K562 (cell line): ENCODE results near the gene C1orf105. TPM values are rescaled to one million over a fixed set of nuclear protein-coding genes. Genes with fewer than 3 reads are reported as not detected.

ENCODE experiments used
- ATAC-seq: fragments of 200-7000 bp; cut with Tn5 transposase; 3 replicates; pipeline ENCODE4 v1.9.1; 2020; ENCODE audit warnings: moderate library complexity
- BruUV-seq: library from RNA; stranded (reverse); fragments of 400-500 nt; replicated peaks from 2 replicates; lab custom pipeline; 2021; lab: Mats Ljungman, UMichigan
- CTCF ChIA-PET: fragments of 300-600 bp; formaldehyde crosslinking; extraction: SDS; loops from one replicate; lab custom pipeline; 2021; ENCODE audit warnings: low intra/inter-chr PET ratio; lab: Yijun Ruan, JAX
- POLR2A ChIA-PET: fragments of 300-600, 350-650 bp; sonication (Branson Sonifier 250); formaldehyde crosslinking; extraction: SDS; loops from one replicate; lab custom pipeline; 2021; ENCODE audit warnings: antibody characterized with exemption, inconsistent platforms; lab: Yijun Ruan, JAX
- DNase-seq, 4 experiments: peaks; one replicate each; pipeline versions ENCODE4 v3.0.0 to v3.0.0-alpha.2; 2011 to 2018; ENCODE audit warnings: low spot score in 3 of 4, mixed read lengths in 3 of 4; ENCODE audit errors: extremely low read depth in 1 of 4
- FAIRE-seq: peaks from 2 replicates; lab custom pipeline; 2011; peaks lifted over from hg19 to GRCh38; lab: Jason Lieb, UNC
- H2AFZ ChIP-seq: 2 replicates; pipeline ENCODE4 v1.6.0; 2011; ENCODE audit warnings: low read depth, low read length, control low read depth, inconsistent platforms
- H3K27ac ChIP-seq: fragments of 200-600 bp; 3 replicates; pipeline ENCODE4 v1.8.0; 2011; ENCODE audit warnings: low read depth, mild to moderate bottlenecking, control low read depth, inconsistent platforms, low read length, moderate library complexity, mixed read lengths; ENCODE audit errors: extremely low read depth
- H3K27me3 ChIP-seq, 2 experiments: fragments of 300-600 bp in 1 of 2; 2 replicates in 1 of 2; 3 replicates in 1 of 2; pipeline versions ENCODE4 v1.6.0 to v1.8.0; 2011; ENCODE audit warnings: inconsistent platforms in 2 of 2, low read length in 2 of 2, mild to moderate bottlenecking in 1 of 2, mixed read lengths in 1 of 2, moderate library complexity in 1 of 2; ENCODE audit not compliant: control insufficient read depth in 2 of 2, insufficient read depth in 2 of 2
- H3K36me3 ChIP-seq: fragments of 300-600 bp; 3 replicates; pipeline ENCODE4 v1.8.0; 2011; ENCODE audit warnings: mild to moderate bottlenecking, low read length, inconsistent platforms; ENCODE audit not compliant: control insufficient read depth, insufficient read depth
- H3K4me1 ChIP-seq, 2 experiments: fragments of 200-600 bp in 1 of 2; replicated peaks in 1 of 2; 2 replicates in 1 of 2; 3 replicates in 1 of 2; pipeline versions ENCODE4 v1.5.1 to v1.8.0; 2011; ENCODE audit warnings: inconsistent platforms in 2 of 2, low read length in 2 of 2, mild to moderate bottlenecking in 1 of 2, mixed read lengths in 1 of 2, moderate library complexity in 1 of 2; ENCODE audit not compliant: control insufficient read depth in 2 of 2, insufficient read depth in 2 of 2
- H3K4me2 ChIP-seq: 2 replicates; pipeline ENCODE4 v1.6.1; 2011; ENCODE audit warnings: low read length, control low read depth, inconsistent platforms, mixed read lengths; ENCODE audit not compliant: insufficient read depth
- H3K4me3 ChIP-seq: fragments of 200-600 bp; sonication (generic), shearing (Covaris generic); 2 replicates; pipeline ENCODE4 v1.5.1; 2016; ENCODE audit warnings: control low read depth, inconsistent platforms
- H3K79me2 ChIP-seq: fragments of 200-600 bp; 3 replicates; pipeline ENCODE4 v1.8.0; 2011; ENCODE audit warnings: low read length, inconsistent platforms; ENCODE audit not compliant: control insufficient read depth, insufficient read depth
- H3K9ac ChIP-seq, 2 experiments: 2 replicates each; pipeline versions ENCODE4 v1.6.0 to v1.6.1; 2011; ENCODE audit warnings: low read depth in 2 of 2, low read length in 2 of 2, control low read depth in 1 of 2, inconsistent platforms in 1 of 2, mild to moderate bottlenecking in 1 of 2, mixed read lengths in 1 of 2; ENCODE audit not compliant: insufficient read depth in 1 of 2
- H3K9me1 ChIP-seq: one replicate; pipeline ENCODE4 v1.6.0; 2011; ENCODE audit warnings: inconsistent platforms, mild to moderate bottlenecking, low read length, moderate library complexity; ENCODE audit not compliant: control insufficient read depth, insufficient read depth
- H3K9me3 ChIP-seq: replicated peaks from 2 replicates; pipeline ENCODE4 v1.5.1; 2011; ENCODE audit warnings: low read depth, low read length, inconsistent platforms; ENCODE audit not compliant: control insufficient read depth, insufficient read depth
- H4K20me1 ChIP-seq: replicated peaks from 2 replicates; pipeline ENCODE4 v1.6.1; 2011; ENCODE audit warnings: low read length, inconsistent platforms, mixed read lengths; ENCODE audit not compliant: control insufficient read depth, insufficient read depth
- CEBPG ChIP-seq, 3 experiments: fragments of 200-800 bp in 1 of 3; sonication (Bioruptor generic) in 1 of 3; sonication (generic) in 1 of 3; formaldehyde crosslinking in 1 of 3; IDR thresholded peaks in 2 of 3; conservative IDR thresholded peaks in 1 of 3; 2 replicates each; pipeline versions ENCODE4 v1.6.1 to v1.8.0; 2016 to 2022; ENCODE audit warnings: missing compliant biosample characterization in 2 of 3, missing genetic modification characterization in 2 of 3, mild to moderate bottlenecking in 1 of 3, missing genetic modification reagents in 1 of 3
- CXXC5 ChIP-seq: fragments of 250-450 bp; sonication (Bioruptor Pico); IDR thresholded peaks from 2 replicates; pipeline ENCODE4 v1.8.0; 2022; ENCODE audit warnings: inconsistent platforms, mild to moderate bottlenecking, moderate library complexity
- ELF4 ChIP-seq: fragments of 450-650 bp; formaldehyde crosslinking; IDR thresholded peaks from 2 replicates; pipeline ENCODE4 v1.4.0; 2022; ENCODE audit warnings: missing genetic modification characterization
- FOXJ2 ChIP-seq: fragments of 200-800 bp; sonication (Bioruptor generic); IDR thresholded peaks from 2 replicates; pipeline ENCODE4 v1.6.1; 2016; ENCODE audit warnings: missing genetic modification characterization, missing compliant biosample characterization
- FOXP1 ChIP-seq: sonication (generic); formaldehyde crosslinking; IDR thresholded peaks from 2 replicates; pipeline ENCODE4 v1.8.0; 2022; ENCODE audit warnings: mild to moderate bottlenecking, missing genetic modification reagents
- HMGN3 ChIP-seq: IDR thresholded peaks from 2 replicates; pipeline ENCODE4 v1.6.1; 2011; ENCODE audit warnings: borderline replicate concordance, low read depth, mild to moderate bottlenecking, mixed read lengths, low read length; ENCODE audit not compliant: insufficient read length; ENCODE audit errors: extremely low read depth
- JUND ChIP-seq, 2 experiments: IDR thresholded peaks; 2 replicates in 1 of 2; 3 replicates in 1 of 2; pipeline ENCODE4 v1.6.1; 2011; ENCODE audit warnings: borderline replicate concordance in 2 of 2, low read depth in 2 of 2, low read length in 2 of 2, improper control_type of control experiment in 1 of 2, missing biosample characterization in 1 of 2, missing genetic modification characterization in 1 of 2, missing genetic modification reagents in 1 of 2
- RCOR1 ChIP-seq, 2 experiments: IDR thresholded peaks; 2 replicates each; pipeline ENCODE4 v1.6.1; 2012; ENCODE audit warnings: low read depth in 2 of 2, low read length in 2 of 2, borderline replicate concordance in 1 of 2, improper control_type of control experiment in 1 of 2
- STAT5A ChIP-seq: IDR thresholded peaks from 2 replicates; pipeline ENCODE4 v1.6.1; 2012; ENCODE audit warnings: low read length, inconsistent platforms, borderline replicate concordance
- ZNF134 ChIP-seq: fragments of 250-450 bp; sonication (Bioruptor Pico); conservative IDR thresholded peaks from 2 replicates; pipeline ENCODE4 v1.4.0; 2020
- WGBS: fragments of 100-300 bp; shearing (Covaris generic); methylation state at CpG from one replicate; pipeline ENCODE4 v1.1.6; 2016; ENCODE audit warnings: low coverage, mixed read lengths; ENCODE audit not compliant: insufficient coverage; ENCODE audit errors: missing lambda C conversion rate; 5-methylcytosine and 5-hydroxymethylcytosine counted together
- in situ Hi-C: fragments of 300-500 bp; cut with MboI; formaldehyde crosslinking; loops from 4 replicates; pipeline ENCODE4 v1.15.0; 2018; ENCODE audit warnings: inconsistent platforms, mixed read lengths
- intact Hi-C: fragments of 100-400 bp; cut with micrococcal nuclease; formaldehyde crosslinking; loops from 2 replicates; pipeline ENCODE4 v1.14.2; 2022
- polyA plus RNA-seq, 8 experiments: library from polyadenylated mRNA; depleted of rRNA in 4 of 8; stranded (reverse) in 5 of 8; unstranded in 3 of 8; fragments of >200 nt; fragmentation: Nextera tagmentation in 2 of 8; fragmentation: Illumina TruSeq in 1 of 8; extraction: Ambion mirVana in 2 of 8; extraction: Trizol in 1 of 8; gene quantifications; 2 replicates each; pipeline versions ENCODE4 v1.2.1 to v1.2.3, GENCODE V29; 2011 to 2014; ENCODE audit warnings: inconsistent platforms in 1 of 8, missing spikeins in 1 of 8
- total RNA-seq, 7 experiments: library from RNA; depleted of rRNA in 6 of 7; stranded (reverse); fragments of >200 nt in 6 of 7; fragmentation: Illumina TruSeq in 2 of 7; extraction: Trizol in 2 of 7; gene quantifications; 2 replicates each; pipeline versions ENCODE4 v1.2.1 to v1.2.3, GENCODE V29; 2011 to 2021; ENCODE audit warnings: low replicate concordance in 1 of 7
- TF ChIP-seq, protein P1 (sequence below): sonication (generic); formaldehyde crosslinking; IDR thresholded peaks from 2 replicates; pipeline ENCODE4 v1.4.0; 2020; ENCODE audit warnings: mild to moderate bottlenecking, missing genetic modification reagents
- TF ChIP-seq, protein P2 (sequence below): IDR thresholded peaks from 2 replicates; pipeline ENCODE4 v1.6.1; 2012; ENCODE audit warnings: low read depth, low read length, improper control_type of control experiment, borderline replicate concordance

The C1orf105 gene
- total and polyA plus RNA-seq, 9 of the 15 experiments (the other 6 are each of a cell fraction or from before 2014, with no cell fraction given), result 0.08 TPM; not detected in 8

DNA sequence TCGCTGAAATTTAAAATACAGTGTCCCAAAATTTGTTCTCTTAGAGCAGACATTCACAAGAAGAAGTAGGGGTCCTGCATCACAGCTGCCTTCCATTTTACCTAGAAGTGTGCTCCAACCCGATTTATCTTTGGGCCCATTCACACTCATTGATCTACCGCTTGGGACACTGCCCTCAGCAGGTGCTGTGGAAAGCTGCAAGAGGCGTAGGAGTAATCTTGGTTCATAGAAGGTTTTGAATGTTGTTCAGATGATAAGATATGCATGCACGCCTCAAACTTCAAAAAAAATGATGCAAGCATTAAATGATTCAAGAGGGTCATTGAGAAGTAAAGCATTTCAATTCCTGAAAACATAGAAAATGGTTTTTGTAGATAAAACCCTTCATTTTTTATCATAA lies 18.6 kb upstream of the C1orf105 start:
- FAIRE-seq (peak; percentile 78), DNase-seq (peak in 2 of 4 experiments; percentile 28 to 61), ATAC-seq (peak; percentile 91)
- Histone ChIP-seq H3K4me3 (no peak overlapping the region), H4K20me1 (no peaks in the 10 kb centered on the region), H3K27me3 (0 out of 5 replicates have a peak, but pooled peaks cover 0 to 4% of the 10 kb centered on the region in 2 experiments), H3K4me1 (no peaks in the 10 kb centered on the region; a peak in 1 of 5 replicates), H3K9ac (no peak overlapping the region), H3K9me1 (no peaks in the 10 kb centered on the region), H2AFZ (no peak overlapping the region), H3K27ac (no peak overlapping the region), H3K36me3 (no peaks in the 10 kb centered on the region), H3K9me3 (no peaks in the 10 kb centered on the region), H3K79me2 (no peaks in the 10 kb centered on the region), H3K4me2 (no peak overlapping the region)
- intact Hi-C loops, result no loop called here
- WGBS, result 1% methylated on average over 5 of the region's 5 CpGs
- in situ Hi-C loops, result no loop called here
- ChIA-PET POLR2A (no interaction called here), CTCF (interaction anchor here (0.6 to 1.0 kb wide), 3 partner anchors 41 to 417 kb away, joined by 3 to 4 read pairs (median 3); no protein-coding TSS in a partner anchor)
- BruUV-seq, result no TSS peak
- peak; percentile 18; the same call in 1 of the 2 replicates for TF ChIP-seq CXXC5 (CRISPR knock-in tag)
- TF ChIP-seq STAT5A, result peak; percentile 41; the same call in 1 of the 2 replicates
- peak; percentile 2; the same call in 1 of the 2 replicates for TF ChIP-seq JUND (IDR thresholded peaks at IDR 0.05; ENCODE audit: borderline replicate concordance, low read depth, low read length)
- TF ChIP-seq JUND (tag; IDR thresholded peaks at IDR 0.05; ENCODE audit: borderline replicate concordance, low read depth, low read length), result no peak
- TF ChIP-seq FOXP1, result no peak
- no peak for TF ChIP-seq HMGN3
- TF ChIP-seq ZNF134 (CRISPR knock-in tag), result peak; percentile 75
- 0 out of 2 replicates have a peak, but pooled peaks have one; percentile 18 for TF ChIP-seq FOXJ2
- peak in 1 of 2 experiments; percentile 75; a peak in 2 of 4 replicates for TF ChIP-seq RCOR1 (IDR thresholded peaks at IDR 0.05; ENCODE audit: borderline replicate concordance in 1 of 2, low read depth in 2 of 2, low read length in 2 of 2)
- TF ChIP-seq ELF4, result no peak
- TF ChIP-seq, protein P1, sequence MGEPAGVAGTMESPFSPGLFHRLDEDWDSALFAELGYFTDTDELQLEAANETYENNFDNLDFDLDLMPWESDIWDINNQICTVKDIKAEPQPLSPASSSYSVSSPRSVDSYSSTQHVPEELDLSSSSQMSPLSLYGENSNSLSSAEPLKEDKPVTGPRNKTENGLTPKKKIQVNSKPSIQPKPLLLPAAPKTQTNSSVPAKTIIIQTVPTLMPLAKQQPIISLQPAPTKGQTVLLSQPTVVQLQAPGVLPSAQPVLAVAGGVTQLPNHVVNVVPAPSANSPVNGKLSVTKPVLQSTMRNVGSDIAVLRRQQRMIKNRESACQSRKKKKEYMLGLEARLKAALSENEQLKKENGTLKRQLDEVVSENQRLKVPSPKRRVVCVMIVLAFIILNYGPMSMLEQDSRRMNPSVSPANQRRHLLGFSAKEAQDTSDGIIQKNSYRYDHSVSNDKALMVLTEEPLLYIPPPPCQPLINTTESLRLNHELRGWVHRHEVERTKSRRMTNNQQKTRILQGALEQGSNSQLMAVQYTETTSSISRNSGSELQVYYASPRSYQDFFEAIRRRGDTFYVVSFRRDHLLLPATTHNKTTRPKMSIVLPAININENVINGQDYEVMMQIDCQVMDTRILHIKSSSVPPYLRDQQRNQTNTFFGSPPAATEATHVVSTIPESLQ (CRISPR knock-in tag), result peak; percentile 45; the same call in 1 of the 2 replicates
- peak; percentile 31; the same call in 1 of the 2 replicates for TF ChIP-seq CEBPG (CRISPR knock-in tag; IDR thresholded peaks at IDR 0.05)
- peak; percentile 61 to 85; a peak in 3 of 4 replicates for TF ChIP-seq CEBPG (tag; conservative IDR thresholded peaks at IDR 0.05 in 1 of 2, IDR thresholded peaks at IDR 0.05 in 1 of 2)
- TF ChIP-seq, protein P2, sequence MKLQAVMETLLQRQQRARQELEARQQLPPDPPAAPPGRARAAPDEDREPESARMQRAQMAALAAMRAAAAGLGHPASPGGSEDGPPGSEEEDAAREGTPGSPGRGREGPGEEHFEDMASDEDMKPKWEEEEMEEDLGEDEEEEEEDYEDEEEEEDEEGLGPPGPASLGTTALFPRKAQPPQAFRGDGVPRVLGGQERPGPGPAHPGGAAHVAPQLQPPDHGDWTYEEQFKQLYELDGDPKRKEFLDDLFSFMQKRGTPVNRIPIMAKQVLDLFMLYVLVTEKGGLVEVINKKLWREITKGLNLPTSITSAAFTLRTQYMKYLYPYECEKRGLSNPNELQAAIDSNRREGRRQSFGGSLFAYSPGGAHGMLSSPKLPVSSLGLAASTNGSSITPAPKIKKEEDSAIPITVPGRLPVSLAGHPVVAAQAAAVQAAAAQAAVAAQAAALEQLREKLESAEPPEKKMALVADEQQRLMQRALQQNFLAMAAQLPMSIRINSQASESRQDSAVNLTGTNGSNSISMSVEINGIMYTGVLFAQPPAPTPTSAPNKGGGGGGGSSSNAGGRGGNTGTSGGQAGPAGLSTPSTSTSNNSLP, result 0 out of 2 replicates have a peak, but pooled peaks have one; percentile 14
